GM21447 (cell line): Measurements from ENCODE around the gene RPS27L.

Source experiments
- ATAC-seq: cut with Tn5 transposase; IDR thresholded peaks from one replicate; pipeline ENCODE4 v1.9.1; 2021; ENCODE audit not compliant: unreplicated experiment

RPS27L gene

DNA sequence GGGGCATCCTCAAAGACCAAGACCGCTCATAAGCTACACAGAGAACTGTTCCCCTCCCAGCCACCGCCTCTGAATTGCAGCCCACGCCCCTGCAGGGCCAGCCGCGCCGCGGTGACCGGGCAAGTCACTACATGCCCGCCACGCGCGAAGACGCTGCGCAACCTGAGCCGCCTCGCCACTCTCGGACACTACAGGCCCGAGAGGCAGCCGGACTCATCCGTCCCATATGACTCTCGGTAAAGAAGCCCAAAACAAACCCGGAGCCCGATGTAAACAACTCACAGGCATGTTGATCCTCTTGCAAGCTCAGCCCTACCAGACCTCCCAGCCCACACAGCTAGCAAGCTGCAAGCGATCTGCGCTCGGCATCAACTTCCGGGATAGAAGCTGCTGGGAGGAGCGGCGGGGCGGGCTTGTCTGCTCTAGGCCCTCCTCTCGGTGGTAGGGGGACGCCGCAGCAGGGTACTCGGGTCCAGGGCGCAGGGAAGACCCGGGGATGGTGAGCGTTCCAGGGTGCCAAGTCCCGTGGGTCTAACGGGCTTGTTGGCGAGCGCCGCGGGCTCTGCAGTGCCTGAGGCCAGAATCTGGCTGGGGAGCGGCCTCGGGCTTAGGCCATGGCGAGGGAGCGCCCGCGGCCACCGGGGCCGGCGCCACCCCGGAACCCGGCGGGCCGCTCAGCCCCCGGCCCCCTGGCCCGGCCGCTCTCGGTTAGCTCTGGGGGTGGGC lies at the start of gene RPS27L:
Gene RPS27L (minus strand): TSS at position 360 of the 726 bp plus-strand sequence. CDS start 72 bp downstream, at position 288.
- ATAC-seq: peak; percentile 89

DNA sequence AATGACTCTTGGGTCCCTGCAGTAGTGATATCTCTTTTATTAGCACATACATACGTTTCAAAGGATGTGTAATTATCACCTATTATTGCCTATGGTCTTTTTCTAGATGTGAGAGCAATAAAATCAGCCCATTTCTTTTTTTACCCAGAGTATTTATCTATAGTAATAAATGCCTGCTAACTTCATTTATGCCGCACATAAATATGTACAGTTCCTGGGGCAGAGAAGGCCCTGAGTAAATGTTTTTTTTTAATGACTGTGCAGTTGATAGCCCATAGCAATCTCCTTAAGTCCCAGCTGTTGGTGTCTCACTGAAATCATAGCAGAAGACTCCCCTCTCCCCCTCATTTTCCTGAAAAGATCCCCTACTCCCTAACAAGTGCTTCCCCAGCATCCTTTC lies 48.8 kb upstream of the RPS27L start:
- ATAC-seq: no peak

GRCh38 chr15:63203451-63204090 lies 46.3 kb upstream of the RPS27L start:
- no peak for ATAC-seq

- no peak for ATAC-seq
Observed at GRCh38 chr15:63202861-63203260, 45.6 kb upstream of the RPS27L start.

GRCh38 chr15:63200464-63201249 lies 43.4 kb upstream of the RPS27L start:
- ATAC-seq: no peak

DNA sequence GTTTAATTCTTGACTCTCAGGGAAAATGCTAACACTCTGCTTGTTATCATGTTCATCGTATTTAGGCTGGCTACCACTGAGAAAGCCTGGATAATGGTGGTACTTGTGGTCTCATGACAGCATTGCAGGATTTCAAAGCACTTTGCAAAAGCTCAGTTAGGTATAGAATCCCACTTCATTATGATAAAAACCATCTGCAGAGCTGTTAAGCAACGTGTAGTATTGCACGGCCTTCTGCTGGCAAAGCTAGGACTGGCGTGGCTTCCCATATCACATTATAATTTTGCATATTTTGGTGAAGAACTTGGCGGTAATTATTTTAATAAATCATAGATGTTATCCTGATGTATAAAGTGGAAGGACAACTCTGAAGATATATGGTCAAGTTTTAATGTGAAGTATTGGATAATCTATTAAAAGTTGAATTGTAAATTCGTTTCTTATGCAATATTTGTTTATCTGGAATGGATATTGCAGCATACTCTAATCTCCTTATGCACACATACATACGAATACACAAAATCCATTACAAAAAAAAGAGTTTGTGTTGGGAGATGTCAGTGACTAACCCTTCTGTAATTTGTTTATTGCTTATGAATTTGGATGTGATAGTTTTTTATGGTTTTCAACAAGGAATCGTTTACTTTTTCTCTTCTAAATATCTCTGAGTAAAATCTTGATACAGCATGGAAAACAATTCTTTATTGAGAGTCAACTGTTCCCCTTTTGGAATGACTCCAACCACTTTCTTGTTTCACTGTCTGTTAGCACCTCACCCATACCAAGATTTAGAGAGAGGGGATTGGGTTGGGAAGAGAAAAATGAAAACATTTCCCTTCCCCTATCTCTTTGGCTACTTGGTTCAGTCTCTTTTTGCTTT lies 41.3 kb upstream of the RPS27L start:
- no peak for ATAC-seq

DNA sequence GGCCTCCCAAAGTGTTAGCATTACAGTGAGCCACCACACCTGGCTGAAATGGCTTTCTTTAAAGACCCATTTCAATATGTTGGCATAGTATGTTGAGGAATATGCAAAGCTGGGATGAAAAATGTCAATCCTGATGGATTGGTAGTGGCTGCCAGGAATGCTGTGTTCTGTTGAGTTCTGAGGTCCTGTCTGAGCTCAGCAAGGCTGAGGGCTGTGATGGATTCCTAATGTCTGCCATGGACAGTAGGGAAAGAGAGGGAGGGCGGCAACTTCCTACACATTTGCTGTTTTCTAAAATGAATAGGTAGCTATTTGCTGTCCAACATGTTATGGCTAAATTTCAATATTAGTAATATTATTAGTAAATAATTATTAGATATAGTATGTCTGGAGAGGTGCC lies 40.3 kb upstream of the RPS27L start:
- no peak for ATAC-seq

DNA sequence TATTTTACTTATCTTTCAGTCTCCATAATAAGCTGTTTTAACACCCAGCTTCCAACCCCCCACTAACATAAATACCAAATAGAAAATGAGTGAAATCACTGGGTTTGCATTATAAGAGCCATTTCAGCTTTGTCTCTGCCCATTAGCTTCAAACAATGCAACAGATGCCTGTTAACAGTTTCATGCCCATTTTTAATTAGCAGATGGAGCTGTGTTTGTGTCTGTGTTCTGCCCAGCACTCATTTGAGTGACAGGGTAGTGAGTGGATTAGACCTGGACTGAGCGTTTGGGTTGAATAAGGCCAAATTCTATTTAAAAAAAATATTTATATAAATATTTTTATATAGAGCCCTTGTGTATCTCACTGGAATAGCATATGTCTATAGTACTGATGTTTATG lies 39.6 kb upstream of the RPS27L start:
- ATAC-seq: no peak

- no peak for ATAC-seq
Observed at GRCh38 chr15:63195569-63196015, 38.3 kb upstream of the RPS27L start.

DNA sequence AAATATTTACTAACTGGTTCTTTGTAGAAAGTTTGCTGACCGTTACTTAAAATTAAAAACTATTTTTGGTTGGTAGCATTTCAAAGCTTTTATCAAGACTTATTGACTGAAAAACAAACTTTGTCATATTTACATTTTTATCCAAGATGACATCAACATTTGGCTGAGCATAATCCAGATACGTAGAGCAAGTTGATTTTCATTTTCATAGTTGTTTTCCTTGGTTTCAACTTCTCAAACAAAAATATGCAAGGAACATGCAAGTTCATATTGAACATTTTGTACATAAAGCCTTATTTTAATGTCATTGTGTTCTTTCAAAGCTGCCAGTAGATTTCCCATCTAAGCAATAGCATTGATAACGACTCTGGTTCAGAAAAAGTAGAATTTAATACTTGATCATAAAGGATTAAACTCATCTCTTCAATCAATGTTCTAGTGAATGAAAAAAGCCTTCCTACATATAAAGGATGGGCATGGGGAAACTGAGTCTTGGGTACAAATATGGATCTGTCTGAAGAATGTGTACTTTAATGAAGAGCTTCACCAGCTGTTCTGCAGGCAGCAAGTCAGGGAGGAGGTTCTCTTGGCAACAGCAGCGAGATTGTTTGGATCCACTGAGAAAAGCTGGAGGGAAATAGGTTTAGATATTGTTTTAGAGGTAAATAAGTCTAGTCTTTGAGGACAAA lies 37.7 kb upstream of the RPS27L start:
- no peak for ATAC-seq

DNA sequence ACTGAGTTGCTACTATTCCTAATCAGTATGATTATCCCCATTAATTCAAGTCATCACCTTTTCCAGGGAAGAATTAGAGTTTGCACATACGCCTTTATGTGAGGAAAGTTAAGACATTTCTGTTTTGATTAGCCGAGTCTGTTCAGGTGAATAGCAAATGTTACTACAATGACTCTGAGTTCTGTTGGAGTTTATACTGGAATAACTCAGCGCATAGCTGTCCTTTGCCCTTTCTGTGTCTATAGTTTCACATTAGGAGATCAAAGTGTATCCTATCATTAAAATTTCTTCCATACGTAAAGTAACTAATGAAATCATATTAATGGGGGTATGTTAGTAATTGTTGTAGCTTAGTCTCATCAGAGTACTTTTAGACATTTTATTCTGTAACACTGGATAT lies 37.0 kb upstream of the RPS27L start:
- no peak for ATAC-seq

DNA sequence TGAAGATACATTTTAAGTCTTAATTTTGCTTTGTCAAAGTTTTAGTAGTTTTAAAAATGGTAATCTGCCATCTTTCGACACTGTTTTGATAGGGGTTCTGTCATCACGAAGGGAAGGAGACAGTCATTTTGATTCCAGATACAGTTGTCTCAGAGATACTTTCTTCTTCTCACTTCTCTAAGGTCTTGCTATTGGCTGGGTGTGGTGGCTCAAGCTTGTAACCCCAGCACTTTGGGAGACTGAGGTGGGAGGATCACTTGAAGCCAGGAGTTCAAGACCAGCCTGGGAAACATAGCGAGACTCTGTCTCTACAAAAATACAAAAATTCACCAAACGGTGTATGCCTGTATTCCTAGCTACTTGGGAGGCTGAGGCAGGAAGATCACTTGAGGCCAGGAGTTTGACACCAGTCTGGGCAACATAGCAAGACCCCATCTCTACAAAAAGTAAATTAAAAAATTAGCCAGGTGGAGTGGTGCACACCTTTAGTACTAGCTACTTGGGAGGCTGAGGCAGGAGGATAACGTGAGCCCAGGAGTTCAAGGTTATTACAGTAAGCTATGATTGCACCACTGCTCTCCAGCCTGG lies 35.4 kb upstream of the RPS27L start:
- ATAC-seq: no peak

DNA sequence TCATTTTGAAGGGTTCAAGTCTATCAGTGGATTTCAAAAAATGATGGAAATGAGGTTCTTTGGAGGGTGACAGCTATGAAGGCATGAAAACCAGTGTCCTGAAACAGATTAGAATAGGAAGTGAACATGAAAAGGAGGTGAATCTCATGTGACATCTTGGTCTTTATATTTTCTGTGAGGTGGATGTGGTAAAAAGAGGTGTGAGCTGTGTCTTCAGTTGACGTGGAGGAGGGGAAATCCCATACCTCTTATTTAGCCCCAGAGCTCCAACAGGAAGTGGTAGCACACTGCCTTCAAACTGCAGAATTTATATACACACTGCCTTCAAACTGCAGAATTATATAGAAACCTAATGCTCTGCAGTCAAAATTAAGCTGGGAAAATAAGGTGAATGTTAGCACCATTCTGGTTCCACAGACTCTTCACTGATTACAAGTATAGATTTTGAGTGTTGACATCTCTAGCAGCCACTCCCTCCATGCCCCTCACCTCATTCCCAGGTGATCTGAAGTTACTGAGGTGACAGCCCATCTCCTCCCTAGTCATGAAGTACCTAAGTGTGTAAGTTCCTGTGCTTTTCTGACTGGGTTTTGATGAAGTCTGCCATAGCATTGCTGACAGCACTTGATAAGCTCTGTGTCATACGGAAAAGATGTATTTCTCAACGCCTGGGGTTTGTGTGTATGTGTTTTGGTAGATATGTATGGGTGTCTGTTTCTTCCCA lies 34.8 kb upstream of the RPS27L start:
- ATAC-seq: peak; percentile 39

- ATAC-seq: no peak
Observed at GRCh38 chr15:63190769-63191649, 33.7 kb upstream of the RPS27L start.

GRCh38 chr15:63189941-63190768 lies 32.9 kb upstream of the RPS27L start:
- ATAC-seq: no peak

GRCh38 chr15:63188926-63189871 lies 31.9 kb upstream of the RPS27L start, which contains the start of gene RAB8B:
Gene RAB8B (plus strand): TSS chr15:63189606. CDS start chr15:63189625, 19 bp downstream.
- ATAC-seq: peak; percentile 62
